T-helper 9 cell (primary cell): ENCODE measurements around the gene MSANTD2.

ENCODE experiments used
- DNase-seq: peaks from one replicate; pipeline ENCODE4 v3.0.0-alpha.2; 2020
- total RNA-seq, 2 donors: gene quantifications; one replicate each; lab custom pipeline; 2026; lab: John Stamatoyannopoulos, UW

Gene MSANTD2
- total RNA-seq: 8.7 to 20.5 reads per million in 2 donors

DNA sequence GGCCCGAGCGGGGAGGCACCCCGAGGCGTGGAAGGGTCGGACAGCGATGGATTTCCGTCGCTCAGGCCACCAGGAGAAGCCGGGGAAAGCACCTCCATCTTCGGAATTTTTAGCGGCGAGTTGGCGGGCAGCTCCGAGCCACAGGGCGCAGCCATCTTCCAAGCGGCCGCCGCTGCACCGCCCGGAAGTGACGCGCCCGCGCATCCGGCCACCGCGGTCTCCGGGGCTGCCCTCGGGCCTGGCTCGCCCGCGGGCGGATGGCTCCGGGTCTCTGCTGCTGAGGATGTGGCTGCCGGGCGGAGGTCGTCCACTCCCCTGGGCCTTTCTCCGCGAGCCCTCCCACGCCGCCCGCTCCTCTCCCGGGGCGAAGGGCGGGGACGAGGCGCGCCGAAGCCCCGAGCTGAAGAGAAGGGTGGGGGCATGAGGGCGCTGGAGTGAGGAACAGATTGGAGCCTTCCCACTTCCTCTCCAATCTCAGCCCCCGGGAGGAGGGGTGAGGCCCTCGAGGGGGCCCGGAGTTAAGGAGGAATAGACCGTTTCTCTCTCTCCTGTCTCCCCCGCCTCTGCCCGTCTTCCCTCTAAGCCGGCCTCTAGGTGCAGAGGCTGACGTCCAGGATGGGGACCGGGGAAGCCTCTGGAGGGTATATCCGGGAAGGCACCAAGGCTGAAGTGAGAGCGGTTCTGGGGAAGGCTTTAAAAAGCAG is at the start of gene MSANTD2:
Gene MSANTD2, minus strand, starts transcription at position 181 of the 704 bp plus-strand sequence. Its CDS starts 26 bp downstream, at position 155.
- peak; percentile 73 for DNase-seq

DNA sequence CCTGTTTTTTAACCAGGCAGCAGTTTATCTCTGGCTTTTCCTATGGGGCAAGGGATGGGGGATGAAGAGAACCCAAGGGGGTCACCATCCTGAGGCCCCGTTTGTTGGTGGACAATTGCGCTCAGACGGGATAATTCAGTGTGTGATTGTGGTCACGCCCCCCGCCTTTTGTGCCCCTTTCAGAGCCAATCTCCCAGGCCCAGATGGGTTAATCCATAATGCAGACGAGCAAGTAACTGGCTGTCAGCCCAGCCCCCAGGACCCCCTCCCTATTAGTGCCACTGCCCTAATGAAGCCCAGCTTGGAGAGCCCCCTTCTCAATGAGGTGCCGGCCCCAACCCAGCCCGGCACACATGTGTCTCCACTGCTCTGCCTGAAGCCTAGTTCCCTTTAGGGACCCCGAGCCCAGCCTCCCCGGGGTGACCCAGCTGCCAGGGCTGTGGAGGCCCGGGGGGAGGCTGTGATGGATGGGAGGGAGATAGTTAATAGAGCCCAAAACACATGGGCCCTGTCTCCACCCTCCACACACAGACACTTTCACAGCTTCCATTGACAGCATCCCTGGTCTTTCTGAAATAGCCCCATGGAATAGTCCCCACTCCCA is 46.0 kb upstream of the MSANTD2 start:
- DNase-seq: no peak

DNA sequence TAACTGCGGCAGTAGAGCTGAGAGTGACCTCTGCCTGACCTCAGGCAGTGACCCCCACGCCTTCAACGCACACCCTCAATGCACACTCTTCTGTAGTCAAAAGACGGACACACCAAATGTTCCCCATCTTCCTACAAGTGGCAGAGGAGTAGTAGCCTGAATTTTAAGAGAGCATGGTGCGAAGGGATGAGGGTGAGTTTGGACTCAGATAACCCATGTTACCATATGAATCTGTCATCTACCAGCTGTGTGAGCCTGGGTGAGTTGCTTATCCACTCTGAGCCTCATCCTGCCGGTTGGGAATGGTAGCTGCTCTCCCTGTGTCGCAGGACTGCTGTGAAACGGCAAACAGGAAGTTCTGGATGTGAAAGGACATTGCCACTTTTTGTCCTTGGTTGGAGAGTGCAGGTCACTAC is 44.5 kb upstream of the MSANTD2 start:
- DNase-seq: no peak

DNA sequence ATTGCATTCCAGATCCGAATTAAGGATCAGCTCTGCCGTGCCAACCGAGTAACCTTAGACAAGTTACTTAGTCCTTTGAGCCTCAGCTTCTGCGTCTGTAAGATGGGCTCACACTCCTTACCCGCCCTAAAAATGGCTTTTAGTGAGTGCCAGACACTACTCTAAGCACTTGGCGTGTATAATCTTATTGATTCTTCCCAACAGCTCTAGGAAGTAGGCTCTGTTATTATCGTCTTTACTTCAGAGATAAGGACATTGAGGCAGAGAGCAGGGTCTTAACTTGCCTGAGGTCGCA is 43.4 kb upstream of the MSANTD2 start:
- no peak for DNase-seq

DNA sequence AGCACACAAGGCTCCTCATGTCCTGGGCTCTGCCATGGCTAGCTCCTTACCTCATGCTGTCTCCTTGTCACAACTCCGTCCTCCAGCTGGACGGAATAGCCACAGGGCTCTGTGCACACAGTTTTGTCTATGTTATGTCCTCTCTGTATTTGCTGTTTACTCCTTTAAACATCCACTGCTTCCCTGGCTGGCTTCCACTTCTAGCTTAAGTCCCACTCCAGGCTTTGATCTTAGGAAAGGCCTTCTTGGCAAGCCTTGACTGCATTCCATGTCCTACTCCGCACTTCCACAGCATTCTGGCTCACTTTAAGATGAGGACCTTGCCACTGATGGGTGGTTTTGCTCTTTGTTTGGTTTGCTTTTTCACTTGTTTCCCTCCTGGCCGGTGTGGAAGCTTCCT is 42.1 kb upstream of the MSANTD2 start:
- DNase-seq: no peak

DNA sequence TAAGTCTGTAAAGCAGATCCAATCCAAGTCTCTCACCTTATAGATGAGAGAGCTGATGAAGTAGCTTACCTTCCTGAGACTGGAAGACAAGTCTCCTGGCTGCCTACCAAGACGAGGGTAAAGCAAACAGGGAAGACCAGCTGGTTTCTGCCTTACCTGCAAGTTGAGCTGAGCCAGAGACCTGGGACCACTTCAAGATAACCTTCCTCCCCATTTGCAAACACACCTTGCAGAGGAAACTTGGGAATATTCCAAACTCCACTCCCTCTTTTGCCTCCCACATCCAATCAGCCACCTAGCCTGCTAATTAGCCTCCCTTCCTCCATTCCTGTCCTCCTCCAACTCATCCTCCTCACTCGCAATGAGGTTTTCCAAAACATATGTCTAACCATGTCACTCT is 41.6 kb upstream of the MSANTD2 start:
- no peak for DNase-seq

DNA sequence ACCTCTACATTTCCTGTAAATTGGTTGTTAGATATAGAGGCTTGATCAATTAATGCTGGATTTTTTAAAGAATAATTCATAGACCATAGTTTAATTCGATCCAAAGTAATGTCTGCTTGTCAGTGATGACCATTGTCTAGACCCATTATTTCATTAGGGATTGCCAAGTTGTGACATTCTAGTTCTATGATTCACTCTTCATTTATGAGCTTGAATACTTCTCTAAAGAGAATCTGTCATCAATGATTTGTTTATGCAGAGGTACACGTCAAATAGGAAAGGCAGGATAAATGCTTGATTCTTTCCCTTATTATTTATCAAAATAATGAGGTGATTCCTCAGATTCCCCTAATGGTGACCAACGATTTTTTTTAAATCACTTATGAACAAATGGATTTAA is 41.0 kb upstream of the MSANTD2 start:
- no peak for DNase-seq

DNA sequence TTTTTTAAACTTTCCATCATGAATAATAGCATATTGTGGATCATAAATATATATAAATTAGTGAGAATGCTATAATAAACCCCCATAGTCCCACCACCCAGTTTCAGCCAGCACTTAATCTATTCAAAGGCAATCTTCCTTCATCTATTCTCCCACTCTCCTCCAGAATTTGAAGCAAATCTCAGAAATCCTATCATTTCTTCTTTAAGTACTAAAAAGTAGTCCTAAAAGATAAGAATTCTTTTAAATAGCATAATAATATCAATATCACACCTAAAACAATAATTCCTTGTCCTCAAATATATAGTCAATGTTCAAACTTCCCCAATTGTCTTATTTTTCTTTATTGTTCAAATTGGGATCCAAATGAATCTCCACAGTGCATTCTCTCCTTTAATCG is 40.5 kb upstream of the MSANTD2 start:
- DNase-seq: no peak

DNA sequence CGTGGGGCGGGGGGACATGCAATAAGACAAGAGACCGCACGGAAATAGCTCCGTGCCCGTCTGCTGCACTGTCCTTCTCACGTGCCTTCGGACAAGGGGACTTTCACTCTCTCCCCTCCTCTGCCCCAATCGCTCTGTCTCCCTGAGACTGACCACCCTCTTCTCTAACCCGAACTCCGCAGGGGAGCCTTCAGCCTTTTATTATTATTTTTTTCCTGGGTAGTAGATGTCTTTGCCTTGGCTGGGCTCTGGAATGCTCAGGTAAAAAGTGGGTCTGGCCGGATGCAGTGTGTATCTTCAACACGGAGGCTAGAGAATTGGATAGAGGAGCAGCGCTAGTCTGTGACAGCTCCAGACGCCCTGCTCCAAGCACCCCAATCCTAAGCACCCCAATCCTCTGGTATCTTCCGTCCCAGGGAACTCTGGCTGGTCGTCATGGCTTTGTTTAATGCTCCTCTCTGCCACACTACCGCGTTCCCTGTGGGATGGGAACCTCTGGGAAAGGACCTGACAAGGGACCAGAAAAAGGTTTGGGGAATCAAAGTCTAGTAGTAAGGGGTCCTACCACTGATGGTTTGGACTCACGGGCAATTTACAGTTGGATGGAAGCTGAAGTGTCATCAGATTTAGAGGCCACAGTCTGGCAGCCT is 39.9 kb upstream of the MSANTD2 start:
- DNase-seq: no peak

DNA sequence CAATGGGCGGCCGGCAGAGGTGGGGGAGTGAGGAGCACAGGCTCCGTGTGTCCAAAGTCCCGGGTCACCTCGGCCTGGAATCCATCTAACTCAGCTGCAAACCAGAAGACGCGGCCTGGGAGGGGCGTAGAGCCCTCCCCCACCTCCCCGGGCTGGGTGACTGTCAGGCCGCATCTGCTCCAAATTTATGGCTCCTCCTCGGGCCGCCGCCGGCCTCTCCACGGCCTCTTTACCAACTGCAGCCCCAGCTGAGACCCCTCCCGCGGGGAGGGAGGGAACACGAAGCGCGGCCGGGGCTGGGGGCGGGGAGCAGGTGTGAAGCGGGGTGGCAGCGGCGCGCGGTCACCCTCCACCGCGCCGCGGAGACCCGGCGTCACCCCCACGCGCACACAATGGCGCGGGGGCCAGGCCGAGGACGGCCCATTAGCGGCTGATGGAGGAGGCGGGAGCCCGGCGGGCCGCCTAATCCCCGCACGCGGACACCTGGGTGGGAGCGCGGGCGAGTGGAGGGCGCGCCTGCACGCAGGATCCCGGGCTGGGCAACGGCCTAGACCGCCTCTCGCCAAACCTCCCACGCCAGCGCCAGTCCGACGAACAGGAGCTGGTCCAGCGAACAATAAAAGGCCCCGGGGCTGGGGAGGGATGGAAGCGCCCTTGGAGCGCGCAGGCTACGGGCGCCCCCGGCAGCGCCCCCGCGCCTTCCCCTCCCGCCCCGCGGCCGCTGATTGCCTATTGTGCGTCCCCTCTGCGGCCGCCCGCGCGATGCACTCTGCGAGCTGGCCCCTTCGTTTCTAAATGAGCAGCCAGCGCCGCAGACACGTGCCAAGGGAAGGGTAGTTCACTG is 39.1 kb upstream of the MSANTD2 start:
- DNase-seq: no peak

DNA sequence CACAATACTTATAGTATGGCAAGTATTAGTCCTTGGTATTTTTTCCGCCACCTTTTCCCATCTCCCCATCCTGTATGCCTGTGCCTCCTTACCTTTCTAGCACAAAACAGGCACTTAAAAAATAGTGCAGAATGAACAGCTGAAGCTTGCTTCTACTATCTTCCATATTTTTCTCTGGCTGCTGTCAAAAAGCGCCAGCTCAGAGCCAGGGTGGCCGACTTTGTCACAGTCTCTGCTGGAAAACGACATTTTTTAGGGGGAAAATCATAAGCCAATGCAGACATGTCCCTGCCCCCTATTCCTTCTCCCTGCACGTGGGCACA is 38.6 kb upstream of the MSANTD2 start:
- DNase-seq: no peak

DNA sequence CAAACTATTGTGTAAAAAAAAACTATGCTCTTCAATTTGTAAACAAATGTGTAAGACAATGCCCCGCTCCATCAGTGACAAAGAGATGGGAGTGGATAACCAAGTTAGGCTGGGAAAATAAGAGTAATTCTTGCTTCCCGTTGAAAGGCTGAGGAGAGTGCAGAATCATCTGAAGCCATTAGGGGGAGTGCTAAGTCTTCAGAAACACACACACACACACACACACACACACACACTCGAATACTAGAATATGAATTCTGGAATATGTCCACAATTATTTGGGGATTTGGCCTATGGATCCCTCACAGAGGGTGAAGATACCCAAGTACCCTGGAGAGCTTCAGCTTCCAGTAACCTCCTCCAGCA is 37.3 kb upstream of the MSANTD2 start:
- DNase-seq: no peak

DNA sequence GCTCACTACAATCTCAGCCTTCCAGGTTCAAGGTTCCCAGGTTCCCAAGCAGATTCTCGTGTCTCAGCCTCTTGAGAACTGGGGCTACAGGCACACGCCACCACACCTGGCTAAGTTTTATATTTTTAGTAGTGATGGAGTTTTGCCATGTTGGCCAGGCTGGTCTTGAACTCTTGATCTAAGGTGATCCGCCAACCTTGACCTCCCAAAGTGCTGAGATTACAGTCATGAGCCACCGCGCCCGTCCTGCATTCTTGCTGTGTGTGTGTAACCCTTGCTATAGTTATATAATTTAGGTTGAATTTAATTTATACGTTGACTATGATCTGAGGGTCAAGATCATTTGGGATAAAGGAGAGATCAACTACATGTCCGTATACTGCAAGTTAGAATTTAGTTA is 35.7 kb upstream of the MSANTD2 start:
- no peak for DNase-seq

DNA sequence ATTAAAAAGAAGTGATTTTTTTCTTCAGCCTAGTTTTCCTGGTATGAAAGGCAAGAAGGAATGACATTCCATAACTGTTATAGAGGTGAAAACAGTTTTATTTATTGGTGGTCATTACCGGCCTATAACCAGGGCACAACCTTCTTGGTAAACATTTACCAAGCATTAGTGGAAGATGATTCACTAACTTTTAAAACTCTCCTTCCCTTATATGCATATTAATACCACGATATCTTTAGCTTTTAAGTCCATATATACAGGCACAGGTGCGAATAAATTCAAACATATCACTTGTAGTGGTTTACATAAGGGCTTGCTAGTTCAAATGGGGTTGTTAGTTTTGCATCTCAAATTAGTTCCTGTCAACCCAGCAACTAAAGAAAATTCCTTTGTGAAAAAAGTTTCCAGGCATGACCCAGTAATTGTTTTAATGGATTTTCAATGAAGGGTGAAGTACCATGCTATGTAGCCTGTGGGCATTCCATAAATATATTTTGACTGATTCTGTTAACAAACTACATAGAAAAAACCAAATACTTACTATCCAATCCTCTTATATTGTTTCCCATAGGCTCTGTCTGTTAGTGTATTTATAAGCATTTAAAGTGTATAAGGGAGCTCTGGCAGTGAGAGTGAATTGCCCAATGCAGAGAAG is 34.4 kb upstream of the MSANTD2 start:
- no peak for DNase-seq

DNA sequence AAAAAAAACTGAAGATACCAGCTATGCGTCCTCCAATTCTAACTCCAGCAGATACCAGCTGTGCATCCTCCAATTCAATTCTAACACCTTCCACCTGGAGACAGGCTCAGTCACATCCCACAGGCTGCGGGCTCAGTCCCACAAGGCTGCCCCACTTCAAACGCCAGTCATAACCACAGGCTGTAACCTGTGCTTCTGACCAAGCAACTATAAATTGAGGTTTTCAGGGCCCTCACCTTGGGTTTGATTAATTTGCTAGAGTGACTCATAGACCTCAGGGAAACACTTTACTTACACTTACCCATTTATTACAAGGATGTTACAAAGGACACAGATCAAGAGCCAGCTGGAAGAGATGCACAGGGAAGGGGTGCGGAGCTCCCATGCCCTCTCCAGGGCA is 32.4 kb upstream of the MSANTD2 start:
- no peak for DNase-seq

DNA sequence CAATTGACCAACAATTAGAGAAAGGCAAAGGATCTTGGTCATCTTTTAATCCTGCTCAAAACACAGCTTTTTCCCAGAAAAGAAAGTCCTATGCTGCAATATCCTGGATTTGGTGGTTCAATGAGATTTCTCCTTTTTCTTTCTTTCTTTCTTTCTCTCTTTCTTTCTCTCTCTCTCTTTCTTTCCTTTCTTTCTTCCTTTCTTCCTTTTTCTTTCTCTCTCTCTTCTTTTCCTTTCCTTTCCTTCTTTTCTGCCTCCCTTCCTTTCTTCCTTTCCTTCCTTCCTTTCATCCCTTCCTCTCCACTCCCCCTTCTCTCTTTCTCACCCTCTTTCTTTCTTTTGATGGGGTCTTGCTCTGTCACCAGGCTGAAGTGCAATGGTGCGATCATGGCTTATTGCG is 31.7 kb upstream of the MSANTD2 start:
- no peak for DNase-seq

DNA sequence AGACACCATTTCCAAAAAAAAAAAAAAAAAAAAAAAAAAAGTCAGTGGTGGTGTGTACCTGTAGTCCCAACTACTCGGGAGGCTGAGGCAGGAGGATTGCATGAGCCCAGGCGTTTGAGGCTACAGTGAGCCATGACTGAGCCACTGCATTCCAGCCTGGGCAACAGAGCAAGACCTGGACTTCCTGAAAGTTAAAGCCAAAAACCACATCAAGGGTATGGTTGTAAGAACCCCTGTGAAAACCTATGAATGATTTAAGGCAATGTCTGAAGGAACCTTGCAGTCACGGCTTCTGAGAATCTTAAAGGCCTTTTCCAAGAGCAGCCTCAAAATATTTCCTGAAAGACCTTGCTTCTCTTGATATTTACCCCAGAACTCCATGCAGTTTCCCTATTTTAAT is 30.5 kb upstream of the MSANTD2 start:
- no peak for DNase-seq

DNA sequence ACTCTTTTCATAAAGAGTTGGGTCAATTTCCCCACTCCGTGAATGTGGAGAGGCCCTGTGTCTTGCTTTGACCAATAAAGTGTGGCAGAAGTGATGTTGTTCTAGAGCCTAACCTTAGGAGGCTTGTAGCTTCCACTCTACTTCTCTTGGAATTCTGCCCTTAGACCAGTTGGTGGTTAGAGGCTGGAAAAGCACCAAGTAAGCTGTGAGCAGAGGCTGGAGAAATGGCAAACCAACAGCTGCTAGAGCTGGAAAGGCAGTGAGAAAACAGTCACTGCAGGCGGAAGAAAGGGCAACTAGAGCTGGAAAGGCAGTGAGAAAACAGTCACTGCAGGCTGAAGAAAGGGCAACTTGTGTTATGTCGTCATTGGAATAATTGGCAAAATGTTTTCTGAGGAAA is 29.8 kb upstream of the MSANTD2 start:
- no peak for DNase-seq

DNA sequence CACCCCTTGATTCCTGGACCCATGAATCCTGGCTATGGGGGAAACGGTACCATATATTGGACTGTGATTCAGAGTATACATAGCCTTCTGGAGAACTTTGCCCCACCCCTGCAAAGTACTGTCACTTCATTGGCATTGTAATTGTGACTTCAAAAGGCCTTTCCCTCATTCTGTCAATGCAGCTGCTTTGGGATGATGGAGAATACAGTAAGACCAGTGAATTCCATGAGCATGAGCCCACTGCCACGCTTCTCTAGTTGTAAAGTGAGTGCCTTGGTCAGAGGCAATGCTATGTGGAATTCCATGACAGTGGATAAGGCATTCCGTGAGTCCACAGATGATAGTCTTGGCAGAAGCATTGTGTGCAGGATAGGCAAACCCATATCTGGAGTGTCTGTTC is 25.7 kb upstream of the MSANTD2 start:
- DNase-seq: no peak

DNA sequence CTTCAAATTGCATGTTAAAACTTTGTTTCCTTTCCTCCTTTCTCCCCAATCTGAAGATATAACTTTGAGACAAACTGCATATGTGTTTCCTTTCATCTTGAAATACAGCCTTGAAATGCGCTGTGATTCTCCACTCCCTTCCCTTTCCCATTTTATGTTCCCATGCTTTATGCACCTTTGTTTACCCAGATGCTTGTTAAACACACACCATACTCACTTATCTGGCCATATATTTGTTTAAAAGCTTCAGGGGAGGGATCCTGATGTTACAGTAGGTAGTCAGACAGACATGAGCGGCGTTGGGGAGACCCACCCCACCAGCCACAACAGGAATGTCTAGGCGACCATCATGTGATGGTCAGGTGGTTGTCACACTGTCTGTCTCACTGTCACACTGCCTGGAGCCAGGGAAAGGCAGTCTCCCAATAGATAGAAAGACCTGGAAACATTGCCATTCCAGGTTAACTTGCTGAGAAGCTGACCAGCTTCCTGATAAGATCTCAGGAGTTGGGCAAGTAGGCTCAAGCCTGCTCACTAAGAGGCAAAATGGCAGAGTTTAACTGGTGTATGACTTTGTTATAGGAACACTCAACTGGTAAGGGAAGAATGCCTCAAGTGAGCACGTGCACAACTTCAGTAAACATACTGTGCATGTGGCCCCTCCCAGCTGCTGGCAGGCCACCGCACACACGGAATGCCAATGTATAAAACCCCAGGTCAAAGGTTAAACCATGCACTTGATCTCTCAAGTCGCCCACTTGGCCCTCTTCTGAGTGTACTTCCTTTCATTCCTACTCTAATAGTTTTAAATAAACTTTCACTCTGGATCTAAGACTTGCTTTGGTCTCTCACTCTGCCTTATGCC is 23.5 kb upstream of the MSANTD2 start:
- DNase-seq: no peak

DNA sequence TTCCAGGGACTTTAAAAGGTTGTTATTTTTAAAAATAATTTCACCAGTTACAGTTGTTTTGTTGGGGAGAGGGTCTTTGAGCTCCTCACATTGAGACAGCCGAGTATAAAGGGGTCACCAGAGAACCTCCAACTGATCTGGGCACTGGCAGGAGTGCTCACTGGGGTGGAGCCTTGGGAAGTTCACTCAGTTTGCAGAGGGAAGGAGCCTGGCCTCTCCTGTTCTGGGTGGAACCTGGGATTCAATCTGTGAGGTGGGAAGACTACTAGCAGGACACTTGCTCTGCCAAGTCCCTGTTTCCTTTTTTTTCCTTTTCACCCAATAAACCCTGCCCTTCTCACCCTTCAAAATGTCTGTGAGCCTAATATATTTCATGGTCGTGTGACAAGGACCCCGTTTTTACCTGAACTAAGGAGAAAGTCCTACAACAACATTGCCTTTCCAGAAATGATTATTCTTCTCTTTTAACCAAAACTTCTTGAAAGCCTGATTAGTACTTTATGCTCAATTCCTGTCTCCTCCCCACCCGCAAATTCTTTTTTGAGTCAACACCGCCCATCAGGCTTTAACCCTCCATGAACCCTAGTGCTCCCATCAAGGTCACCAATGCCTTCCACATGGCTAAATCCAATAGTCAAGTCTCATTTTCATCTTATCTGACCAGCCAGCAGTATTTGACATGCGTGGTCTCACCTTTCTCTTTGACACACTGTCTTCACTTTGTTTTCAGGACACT is 22.0 kb upstream of the MSANTD2 start:
- DNase-seq: no peak

DNA sequence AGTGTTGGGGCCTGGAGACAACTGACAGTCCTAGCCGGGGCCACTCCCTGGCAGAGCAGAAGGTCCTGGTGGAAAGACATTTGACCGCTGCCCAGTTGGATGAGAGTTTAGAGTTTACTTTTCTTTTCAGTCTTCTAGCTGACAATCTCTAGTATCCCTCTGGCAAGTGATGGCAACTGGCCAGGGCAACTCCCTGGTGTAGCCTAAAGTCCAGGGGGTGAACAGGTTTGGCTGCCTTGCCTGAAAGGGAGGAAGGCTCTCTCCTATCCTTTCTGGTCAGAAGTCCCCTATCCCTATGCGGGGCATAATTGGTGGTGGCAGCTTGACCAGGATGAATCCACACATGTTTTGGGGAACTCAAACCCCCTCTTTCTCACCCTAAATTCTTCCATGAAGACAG is 16.8 kb upstream of the MSANTD2 start:
- DNase-seq: no peak
